ENCODE data around the gene LSP1. TPM values are rescaled to one million over a fixed set of nuclear protein-coding genes. Genes with fewer than 3 reads are reported as not detected.

LSP1 gene
- total RNA-seq, 1 donor from 2014 or later = 301 TPM

- TF ChIP-seq CTCF (IDR thresholded peaks at IDR 0.05) = no peak
- H3K36me3 Mint-ChIP-seq (ENCODE audit: low read depth) = peaks cover 41% of the 10 kb centered on the region
- DNase-seq = no peak
- ATAC-seq (ENCODE audit: low read depth) = no peak
- intact Hi-C loops (cut with micrococcal nuclease) = no loop called here
- H3K4me1 Mint-ChIP-seq = peaks cover 56% of the 10 kb centered on the region
- no peak overlapping the region for H3K27ac Mint-ChIP-seq
- ChIA-PET POLR2A (interaction anchor here (0.7 kb wide), 1 partner anchor 16 kb away, joined by 13 read pairs; no protein-coding TSS in a partner anchor), CTCF (no interaction called here)
- no peaks in the 10 kb centered on the region for H3K27me3 Mint-ChIP-seq
- no peaks in the 10 kb centered on the region for H3K9me3 Mint-ChIP-seq
- no peak overlapping the region for H3K4me3 Mint-ChIP-seq
Observed at GRCh38 chr11:1866226-1866625, 13.3 kb downstream of the LSP1 start.

GRCh38 chr11:1866776-1867175 is 13.9 kb downstream of the LSP1 start:
- ATAC-seq (ENCODE audit: low read depth) (no peak), DNase-seq (no peak)
- intact Hi-C loops (cut with micrococcal nuclease) = loop anchor here (1.0 kb wide), 1 partner anchor 12 kb away; no protein-coding TSS in a partner anchor
- H3K36me3 Mint-ChIP-seq (ENCODE audit: low read depth) = peaks cover 41% of the 10 kb centered on the region
- no peak overlapping the region for H3K4me3 Mint-ChIP-seq
- ChIA-PET POLR2A (interaction anchor here (1.0 kb wide), 1 partner anchor 16 kb away, joined by 3 read pairs; no protein-coding TSS in a partner anchor), CTCF (no interaction called here)
- no peak overlapping the region for H3K27ac Mint-ChIP-seq
- TF ChIP-seq CTCF (IDR thresholded peaks at IDR 0.05) = no peak
- H3K27me3 Mint-ChIP-seq = no peaks in the 10 kb centered on the region
- no peaks in the 10 kb centered on the region for H3K9me3 Mint-ChIP-seq
- H3K4me1 Mint-ChIP-seq = peaks cover 61% of the 10 kb centered on the region

- CTCF ChIA-PET = no interaction called here
- H3K4me3 Mint-ChIP-seq = no peak overlapping the region
- POLR2A ChIA-PET = interaction anchor here (1.0 kb wide), 1 partner anchor 17 kb away, joined by 3 read pairs; no protein-coding TSS in a partner anchor
- DNase-seq = no peak
- H3K27ac Mint-ChIP-seq = no peak overlapping the region
- no peaks in the 10 kb centered on the region for H3K27me3 Mint-ChIP-seq
- ATAC-seq (ENCODE audit: low read depth) = no peak
- peaks cover 41% of the 10 kb centered on the region for H3K36me3 Mint-ChIP-seq (ENCODE audit: low read depth)
- peaks cover 67% of the 10 kb centered on the region for H3K4me1 Mint-ChIP-seq
- H3K9me3 Mint-ChIP-seq = no peaks in the 10 kb centered on the region
- intact Hi-C loops (cut with micrococcal nuclease) = loop anchor here (1.0 kb wide), 1 partner anchor 13 kb away; no protein-coding TSS in a partner anchor
- no peak for TF ChIP-seq CTCF (IDR thresholded peaks at IDR 0.05)
Observed at GRCh38 chr11:1867381-1867780, 14.5 kb downstream of the LSP1 start.

GRCh38 chr11:1868056-1868635 is 15.3 kb downstream of the LSP1 start:
- no peak for ATAC-seq (ENCODE audit: low read depth)
- no peak for TF ChIP-seq CTCF (IDR thresholded peaks at IDR 0.05)
- Mint-ChIP-seq H3K4me3 (no peak overlapping the region), H3K9me3 (no peaks in the 10 kb centered on the region), H3K36me3 (ENCODE audit: low read depth) (peaks cover 42% of the 10 kb centered on the region), H3K27ac (no peak overlapping the region), H3K4me1 (peaks cover 72% of the 10 kb centered on the region), H3K27me3 (no peaks in the 10 kb centered on the region)
- ChIA-PET POLR2A (interaction anchor here (1.2 kb wide), 3 partner anchors 11 to 18 kb away, joined by 3 to 6 read pairs (median 3); no protein-coding TSS in a partner anchor), CTCF (interaction anchor here (2.2 kb wide), 1 partner anchor 14 kb away, joined by 8 read pairs; no protein-coding TSS in a partner anchor)
- no peak for DNase-seq
- intact Hi-C loops (cut with micrococcal nuclease) = no loop called here

GRCh38 chr11:1868636-1869291 is 15.9 kb downstream of the LSP1 start:
- CTCF ChIA-PET = interaction anchor here (2.2 kb wide), 1 partner anchor 13 kb away, joined by 8 read pairs; no protein-coding TSS in a partner anchor
- Mint-ChIP-seq H3K27ac (peak overlapping the region; percentile 61), H3K9me3 (no peaks in the 10 kb centered on the region), H3K4me3 (peak overlapping the region; percentile 15), H3K4me1 (peaks cover 75% of the 10 kb centered on the region), H3K36me3 (ENCODE audit: low read depth) (peaks cover 39% of the 10 kb centered on the region), H3K27me3 (no peaks in the 10 kb centered on the region)
- ATAC-seq (ENCODE audit: low read depth) (peak; percentile 69), DNase-seq (no peak)
- intact Hi-C loops (cut with micrococcal nuclease) = no loop called here
- POLR2A ChIA-PET = interaction anchor here (0.8 to 1.2 kb wide), 5 partner anchors 12 to 93 kb away, joined by 3 to 6 read pairs (median 3); no protein-coding TSS in a partner anchor
- TF ChIP-seq CTCF (IDR thresholded peaks at IDR 0.05) = no peak

Measured in activated B cell treated with CpG ODN at 0.5 μM for 24 hours (primary cell).